ENCODE measurements around the gene NRARP. TPM values are rescaled to one million over a fixed set of nuclear protein-coding genes. Genes with fewer than 3 reads are reported as not detected.

Gene NRARP
- total RNA-seq, 4 donors from 2014 or later: 3.1 to 13.5 (median 3.9) TPM

GRCh38 chr9:137326445-137327065 lies 24.5 kb upstream of the NRARP start:
- Histone ChIP-seq H3K27me3 (no peaks in the 10 kb centered on the region), H3K36me3 (no peaks in the 10 kb centered on the region), H3K4me3 (no peak overlapping the region), H3K9me3 (no peaks in the 10 kb centered on the region), H3K4me1 (no peaks in the 10 kb centered on the region), H3K27ac (no peak overlapping the region)
- TF ChIP-seq, protein P1, sequence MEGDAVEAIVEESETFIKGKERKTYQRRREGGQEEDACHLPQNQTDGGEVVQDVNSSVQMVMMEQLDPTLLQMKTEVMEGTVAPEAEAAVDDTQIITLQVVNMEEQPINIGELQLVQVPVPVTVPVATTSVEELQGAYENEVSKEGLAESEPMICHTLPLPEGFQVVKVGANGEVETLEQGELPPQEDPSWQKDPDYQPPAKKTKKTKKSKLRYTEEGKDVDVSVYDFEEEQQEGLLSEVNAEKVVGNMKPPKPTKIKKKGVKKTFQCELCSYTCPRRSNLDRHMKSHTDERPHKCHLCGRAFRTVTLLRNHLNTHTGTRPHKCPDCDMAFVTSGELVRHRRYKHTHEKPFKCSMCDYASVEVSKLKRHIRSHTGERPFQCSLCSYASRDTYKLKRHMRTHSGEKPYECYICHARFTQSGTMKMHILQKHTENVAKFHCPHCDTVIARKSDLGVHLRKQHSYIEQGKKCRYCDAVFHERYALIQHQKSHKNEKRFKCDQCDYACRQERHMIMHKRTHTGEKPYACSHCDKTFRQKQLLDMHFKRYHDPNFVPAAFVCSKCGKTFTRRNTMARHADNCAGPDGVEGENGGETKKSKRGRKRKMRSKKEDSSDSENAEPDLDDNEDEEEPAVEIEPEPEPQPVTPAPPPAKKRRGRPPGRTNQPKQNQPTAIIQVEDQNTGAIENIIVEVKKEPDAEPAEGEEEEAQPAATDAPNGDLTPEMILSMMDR (IDR thresholded peaks at IDR 0.05): no peak
- TF ChIP-seq POLR2A (IDR thresholded peaks at IDR 0.05) (no peak), EP300 (IDR thresholded peaks at IDR 0.05) (no peak)
- 86 to 93% methylated on average over 19 of the region's 19 CpGs for WGBS, 2 donors
- no peak for DNase-seq (ENCODE audit: low spot score in 2 of 2)

DNA sequence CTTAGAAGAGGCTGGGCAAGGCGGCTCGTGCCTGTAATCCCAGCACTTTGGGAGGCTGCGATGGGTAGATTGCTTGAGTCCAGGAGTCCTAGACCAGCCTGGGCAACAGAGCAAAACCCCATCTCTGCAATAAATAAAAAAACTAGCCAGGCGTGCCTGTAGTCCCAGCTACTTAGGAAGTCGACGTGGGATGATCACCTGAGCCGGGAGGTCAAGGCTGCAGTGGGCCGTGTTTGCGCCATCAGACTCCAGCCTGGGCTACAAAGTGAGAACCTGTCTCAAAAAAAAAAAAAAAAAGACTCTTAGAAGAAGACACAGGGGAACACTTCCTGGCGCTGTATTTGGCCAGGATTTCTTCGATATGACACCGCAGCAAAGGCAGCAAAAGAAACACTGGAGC lies 23.7 kb upstream of the NRARP start:
- Histone ChIP-seq H3K4me1 (peaks cover 0 to 4% (median 2%) of the 10 kb centered on the region in 4 donors), H3K4me3 (no peak overlapping the region), H3K27ac (no peak overlapping the region), H3K9me3 (no peaks in the 10 kb centered on the region), H3K27me3 (no peaks in the 10 kb centered on the region), H3K36me3 (no peaks in the 10 kb centered on the region)
- no peak for DNase-seq (ENCODE audit: low spot score in 2 of 2)
- WGBS, 2 donors: 95 to 96% methylated on average over 12 of the region's 12 CpGs
- TF ChIP-seq, protein P1 (IDR thresholded peaks at IDR 0.05): no peak
- TF ChIP-seq POLR2A (IDR thresholded peaks at IDR 0.05) (no peak), EP300 (IDR thresholded peaks at IDR 0.05) (no peak)

DNA sequence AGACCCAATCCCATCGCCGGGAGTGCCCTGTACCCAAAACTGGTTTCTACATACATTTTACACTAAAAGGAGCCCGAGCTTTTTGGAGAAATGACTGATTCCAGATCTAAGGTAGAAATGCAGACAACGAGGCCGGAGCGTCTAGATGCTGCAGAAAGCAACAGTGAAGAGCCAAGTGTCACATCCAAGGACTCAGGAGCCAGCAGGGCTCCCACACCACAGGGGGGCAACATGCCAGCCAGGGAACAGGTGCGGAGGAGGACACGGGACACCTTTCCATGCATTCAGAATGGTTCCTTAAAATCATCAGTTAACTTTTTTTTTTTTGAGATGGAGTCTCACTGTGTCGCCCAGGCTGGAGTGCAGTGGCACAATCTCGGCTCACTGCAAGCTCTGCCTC lies 23.1 kb upstream of the NRARP start:
- 89 to 92% methylated on average over 10 of the region's 10 CpGs for WGBS, 2 donors
- no peak for DNase-seq (ENCODE audit: low spot score in 2 of 2)
- TF ChIP-seq POLR2A (IDR thresholded peaks at IDR 0.05) (no peak), EP300 (IDR thresholded peaks at IDR 0.05) (no peak)
- TF ChIP-seq, protein P1 (IDR thresholded peaks at IDR 0.05): no peak

DNA sequence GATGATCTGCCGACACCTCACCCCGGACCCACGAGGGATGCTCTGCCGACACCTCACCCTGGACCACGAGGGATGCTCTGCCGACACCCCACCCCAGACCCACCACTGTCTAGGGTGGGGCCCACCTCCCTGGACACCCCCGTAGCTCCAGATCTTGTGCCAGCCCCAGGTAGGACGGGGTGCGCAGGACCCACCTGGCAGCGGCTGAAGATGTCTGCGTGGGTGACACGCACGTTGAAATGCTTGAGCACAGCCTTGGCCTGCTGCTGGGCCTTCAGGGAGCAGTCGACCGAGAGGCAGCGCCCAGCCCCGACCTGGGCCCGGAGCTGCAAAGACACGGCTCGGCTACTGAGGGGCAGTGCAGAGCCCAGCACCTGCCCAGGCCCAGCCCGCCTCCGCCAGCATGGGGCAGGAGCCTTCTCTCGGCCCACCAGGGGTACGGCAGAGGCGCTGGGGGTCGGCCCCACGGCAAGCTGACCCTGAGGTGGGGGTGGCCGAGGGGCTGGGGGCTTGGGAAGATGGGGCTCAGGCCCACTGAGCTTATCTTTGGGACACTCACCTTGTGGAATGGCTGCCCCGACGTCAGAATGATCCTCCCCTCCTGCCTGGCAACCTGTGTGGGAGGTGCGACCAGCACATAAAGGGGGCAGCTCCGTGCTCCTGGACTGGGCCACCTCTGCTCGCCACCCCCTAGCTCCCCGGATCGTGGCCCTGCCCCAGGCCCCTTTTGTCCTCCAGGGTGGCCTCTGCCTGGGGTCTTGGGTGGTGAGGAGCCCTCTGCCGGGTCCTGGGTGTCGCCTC lies 21.7 kb upstream of the NRARP start:
- 93 to 96% methylated on average over 32 to 34 of the region's 37 CpGs for WGBS, 2 donors
- Histone ChIP-seq H3K27ac (no peak overlapping the region), H3K36me3 (peaks cover 0 to 17% (median 0%) of the 10 kb centered on the region in 3 donors), H3K4me3 (no peak overlapping the region), H3K4me1 (peaks cover 0 to 20% (median 3%) of the 10 kb centered on the region in 4 donors), H3K27me3 (no peaks in the 10 kb centered on the region), H3K9me3 (no peaks in the 10 kb centered on the region)
- TF ChIP-seq POLR2A (IDR thresholded peaks at IDR 0.05) (no peak), EP300 (IDR thresholded peaks at IDR 0.05) (no peak)
- TF ChIP-seq, protein P1 (IDR thresholded peaks at IDR 0.05): no peak
- no peak for DNase-seq (ENCODE audit: low spot score in 2 of 2)

More for the DNA sequence above, 23.1 kb upstream of the NRARP start:
- H3K9me3 ChIP-seq: no peaks in the 10 kb centered on the region
- no peak overlapping the region for H3K4me3 ChIP-seq
- H3K27ac ChIP-seq: no peak overlapping the region
- no peaks in the 10 kb centered on the region for H3K27me3 ChIP-seq
- H3K36me3 ChIP-seq: peaks cover 0 to 4% (median 0%) of the 10 kb centered on the region in 3 donors
- peaks cover 0 to 11% (median 3%) of the 10 kb centered on the region in 4 donors for H3K4me1 ChIP-seq

All from tibial nerve (tissue), 4 donors.